H1 (cell line): ENCODE data around the gene RGS2. TPM values are rescaled to one million over a fixed set of nuclear protein-coding genes. Genes with fewer than 3 reads are reported as not detected.
A peak's percentile ranks its signal among the peaks of the same experiment; 100 is the strongest.

Experiments
- CTCF ChIA-PET: fragments of 300-600 bp; sonication (Branson Sonifier 250); formaldehyde crosslinking; loops from one replicate; lab custom pipeline; 2021; ENCODE audit not compliant: partially characterized antibody; lab: Charles Lee
- POLR2A ChIA-PET: fragments of 300-600 bp; sonication (Branson Sonifier 250); formaldehyde crosslinking; loops from one replicate; lab custom pipeline; 2021; ENCODE audit warnings: inconsistent platforms; ENCODE audit not compliant: partially characterized antibody; lab: Charles Lee
- DNase-seq, 2 experiments: peaks; one replicate each; pipeline versions ENCODE4 v3.0.0 to v3.0.0-alpha.2; 2010 to 2022; ENCODE audit warnings: low spot score in 2 of 2, low read depth in 1 of 2, mixed read lengths in 1 of 2
- FAIRE-seq: peaks from 2 replicates; lab custom pipeline; 2011; peaks lifted over from hg19 to GRCh38; lab: Jason Lieb, UNC
- H2AFZ ChIP-seq: 2 replicates; pipeline ENCODE4 v1.8.1; 2012; ENCODE audit warnings: low read length, inconsistent platforms
- H2AK5ac ChIP-seq: 2 replicates; pipeline ENCODE4 v1.6.1; 2013; ENCODE audit warnings: low read depth, low read length
- H2BK120ac ChIP-seq: replicated peaks from 2 replicates; pipeline ENCODE3; 2013; ENCODE audit warnings: low read depth, low read length, inconsistent platforms
- H2BK12ac ChIP-seq: 2 replicates; pipeline ENCODE4 v1.6.1; 2013; ENCODE audit warnings: low read depth, low read length
- H2BK15ac ChIP-seq: 2 replicates; pipeline ENCODE4 v1.6.1; 2013; ENCODE audit warnings: low read length
- H2BK20ac ChIP-seq: 2 replicates; pipeline ENCODE4 v1.6.1; 2013; ENCODE audit warnings: low read length
- H2BK5ac ChIP-seq: 2 replicates; pipeline ENCODE4 v1.6.1; 2013; ENCODE audit warnings: low read depth, low read length
- H3K14ac ChIP-seq: 2 replicates; pipeline ENCODE4 v1.6.1; 2013; ENCODE audit warnings: inconsistent platforms; ENCODE audit not compliant: insufficient read length
- H3K18ac ChIP-seq: 2 replicates; pipeline ENCODE4 v1.6.1; 2013; ENCODE audit warnings: low read length; ENCODE audit errors: extremely low read depth
- H3K23ac ChIP-seq: 2 replicates; pipeline ENCODE4 v1.6.1; 2013; ENCODE audit warnings: inconsistent platforms; ENCODE audit not compliant: insufficient read length
- H3K23me2 ChIP-seq: 2 replicates; pipeline ENCODE4 v1.6.1; 2013; ENCODE audit warnings: low read depth, low read length
- H3K27ac ChIP-seq: 2 replicates; pipeline ENCODE4 v1.6.1; 2011; ENCODE audit warnings: low read depth, low read length, inconsistent platforms
- H3K27me3 ChIP-seq, 4 experiments: replicated peaks in 1 of 4; 1 replicate in 1 of 4; 2 replicates in 3 of 4; pipeline versions ENCODE4 v1.6.1 to v1.8.1; 2011 to 2013; ENCODE audit warnings: low read length in 3 of 4, mild to moderate bottlenecking in 3 of 4, inconsistent platforms in 2 of 4, mixed read lengths in 2 of 4, moderate library complexity in 1 of 4; ENCODE audit not compliant: control insufficient read depth in 3 of 4, insufficient read depth in 3 of 4; ENCODE audit errors: extremely low read depth in 1 of 4
- H3K36me3 ChIP-seq, 4 experiments: 2 replicates each; pipeline versions ENCODE4 v1.6.1 to v1.8.1; 2011 to 2013; ENCODE audit warnings: mild to moderate bottlenecking in 4 of 4, low read length in 3 of 4, moderate library complexity in 2 of 4, control low read depth in 1 of 4, inconsistent platforms in 1 of 4; ENCODE audit not compliant: insufficient read depth in 4 of 4, control insufficient read depth in 2 of 4
- H3K4ac ChIP-seq: replicated peaks from 2 replicates; pipeline ENCODE3; 2013; ENCODE audit warnings: low read length, low read depth, mixed read lengths, inconsistent platforms; ENCODE audit not compliant: insufficient read length
- H3K4me1 ChIP-seq, 4 experiments: replicated peaks in 1 of 4; 1 replicate in 1 of 4; 2 replicates in 3 of 4; pipeline versions ENCODE4 v1.6.1 to v1.8.1; 2011 to 2013; ENCODE audit warnings: low read length in 3 of 4, inconsistent platforms in 2 of 4, mixed read lengths in 1 of 4; ENCODE audit not compliant: insufficient read depth in 4 of 4, control insufficient read depth in 3 of 4
- H3K4me2 ChIP-seq, 2 experiments: 2 replicates each; pipeline versions ENCODE4 v1.6.1 to v1.8.1; 2011 to 2013; ENCODE audit warnings: low read depth in 2 of 2, low read length in 2 of 2, control low read depth in 1 of 2, inconsistent platforms in 1 of 2, mild to moderate bottlenecking in 1 of 2; ENCODE audit not compliant: insufficient read depth in 1 of 2
- H3K4me3 ChIP-seq, 4 experiments: fragments of 200-600, 300-600 bp in 1 of 4; sonication (generic), shearing (Covaris generic), sonication (Bioruptor Twin) in 1 of 4; 2 replicates each; pipeline versions ENCODE4 v1.5.1 to v1.8.1; 2011 to 2016; ENCODE audit warnings: low read length in 4 of 4, low read depth in 3 of 4, control low read depth in 2 of 4, inconsistent platforms in 2 of 4, mild to moderate bottlenecking in 2 of 4, mixed read lengths in 1 of 4, moderate library complexity in 1 of 4; ENCODE audit not compliant: insufficient read depth in 2 of 4; ENCODE audit errors: extremely low read depth in 1 of 4
- H3K56ac ChIP-seq: replicated peaks from 2 replicates; pipeline ENCODE3; 2013; ENCODE audit warnings: low read depth, mild to moderate bottlenecking, mixed read lengths, low read length, inconsistent platforms; ENCODE audit not compliant: insufficient read length
- H3K79me1 ChIP-seq: 2 replicates; pipeline ENCODE4 v1.6.1; 2013; ENCODE audit warnings: low read depth, low read length, control low read depth
- H3K79me2 ChIP-seq, 2 experiments: 2 replicates each; pipeline versions ENCODE4 v1.6.1 to v1.8.1; 2012 to 2013; ENCODE audit warnings: low read length in 2 of 2, mild to moderate bottlenecking in 2 of 2, inconsistent platforms in 1 of 2; ENCODE audit not compliant: insufficient read depth in 2 of 2, control insufficient read depth in 1 of 2
- H3K9ac ChIP-seq, 4 experiments: replicated peaks in 1 of 4; 1 replicate in 1 of 4; 2 replicates in 3 of 4; pipeline versions ENCODE4 v1.6.1 to v1.8.1; 2011 to 2013; ENCODE audit warnings: low read depth in 3 of 4, low read length in 3 of 4, control low read depth in 2 of 4, mild to moderate bottlenecking in 2 of 4, moderate library complexity in 2 of 4, inconsistent platforms in 1 of 4; ENCODE audit errors: extremely low read depth in 1 of 4
- H3K9me3 ChIP-seq, 2 experiments: 2 replicates each; pipeline versions ENCODE4 v1.6.1 to v1.8.1; 2012 to 2013; ENCODE audit warnings: mild to moderate bottlenecking in 2 of 2, moderate library complexity in 2 of 2, control low read depth in 1 of 2, inconsistent platforms in 1 of 2, low read depth in 1 of 2, low read length in 1 of 2, mixed read lengths in 1 of 2; ENCODE audit not compliant: insufficient read depth in 2 of 2
- H4K20me1 ChIP-seq, 2 experiments: replicated peaks in 1 of 2; 2 replicates each; pipeline versions ENCODE3 to v1.8.1; 2011 to 2013; ENCODE audit warnings: inconsistent platforms in 2 of 2, low read length in 2 of 2, mild to moderate bottlenecking in 1 of 2; ENCODE audit not compliant: insufficient read depth in 2 of 2, control insufficient read depth in 1 of 2
- H4K5ac ChIP-seq: 2 replicates; pipeline ENCODE4 v1.6.1; 2013; ENCODE audit warnings: low read length, low read depth, mixed read lengths, inconsistent platforms; ENCODE audit not compliant: insufficient read length
- H4K8ac ChIP-seq: 2 replicates; pipeline ENCODE4 v1.8.0; 2013; ENCODE audit warnings: mild to moderate bottlenecking, moderate library complexity, low read length, inconsistent platforms; ENCODE audit not compliant: insufficient read depth; ENCODE audit errors: extremely low read depth
- H4K91ac ChIP-seq: replicated peaks from 2 replicates; pipeline ENCODE3; 2013; ENCODE audit warnings: low read length, mixed read lengths, inconsistent platforms; ENCODE audit not compliant: insufficient read length
- BRCA1 ChIP-seq: IDR thresholded peaks from 2 replicates; pipeline ENCODE4 v1.6.1; 2012; ENCODE audit warnings: low read depth, low read length, improper control_type of control experiment
- MAFK ChIP-seq: IDR thresholded peaks from 2 replicates; pipeline ENCODE4 v1.6.1; 2012; ENCODE audit warnings: low read depth, mild to moderate bottlenecking, improper control_type of control experiment, low read length
- RAD21 ChIP-seq, 2 experiments: IDR thresholded peaks in 1 of 2; conservative IDR thresholded peaks in 1 of 2; 2 replicates each; pipeline ENCODE4 v1.6.1; 2011; ENCODE audit warnings: low read depth in 2 of 2, low read length in 2 of 2, improper control_type of control experiment in 1 of 2, inconsistent platforms in 1 of 2, mild to moderate bottlenecking in 1 of 2, moderate library complexity in 1 of 2
- RXRA ChIP-seq: IDR thresholded peaks from 2 replicates; pipeline ENCODE4 v1.6.1; 2011; ENCODE audit warnings: low read depth, mild to moderate bottlenecking, low read length, moderate library complexity; ENCODE audit not compliant: insufficient read depth
- TCF12 ChIP-seq: IDR thresholded peaks from 2 replicates; pipeline ENCODE4 v1.6.1; 2011; ENCODE audit warnings: low read depth, mild to moderate bottlenecking, low read length
- ZNF274 ChIP-seq: IDR thresholded peaks from 2 replicates; pipeline ENCODE4 v1.7.0; 2012; ENCODE audit warnings: low read length, borderline replicate concordance; ENCODE audit errors: extremely low read depth
- WGBS, 2 experiments: shearing (Covaris generic) in 1 of 2; methylation state at CpG; one replicate each; pipeline versions ENCODE4 v1.1.6 to v1.1.7; 2013 to 2015; ENCODE audit warnings: low lambda C conversion rate in 2 of 2, mixed read lengths in 2 of 2, inconsistent platforms in 1 of 2, low coverage in 1 of 2, missing lambda C conversion rate in 1 of 2; ENCODE audit not compliant: insufficient replicate concordance in 2 of 2, insufficient coverage in 1 of 2, insufficient read length in 1 of 2; ENCODE audit errors: extremely low coverage in 1 of 2, missing lambda C conversion rate in 1 of 2; 5-methylcytosine and 5-hydroxymethylcytosine counted together
- polyA plus RNA-seq, 7 experiments: library from polyadenylated mRNA; depleted of rRNA in 3 of 7; stranded (reverse) in 5 of 7; unstranded in 2 of 7; fragments of >200 nt in 5 of 7; fragments of 200-250 nt in 2 of 7; gene quantifications; 1 replicate in 5 of 7; 2 replicates in 1 of 7; 4 replicates in 1 of 7; pipeline versions ENCODE4 v1.2.1 to v1.2.3, GENCODE V29; 2011 to 2013; ENCODE audit warnings: missing spikeins in 2 of 7, mixed read lengths in 2 of 7
- total RNA-seq: library from RNA; stranded (reverse); fragmentation: NEBNext Ultra II Directional; extraction: Animal tissue kit (Norgen Biotek cat#: 25700); gene quantifications from 2 replicates; pipeline ENCODE4 v1.2.1, GENCODE V29; 2021
- TF ChIP-seq, protein P1 (sequence below), 3 experiments: IDR thresholded peaks; 1 replicate in 2 of 3; 2 replicates in 1 of 3; pipeline versions ENCODE4 v1.5.1 to v1.6.1; 2011; ENCODE audit warnings: low read length in 3 of 3, mild to moderate bottlenecking in 3 of 3, inconsistent platforms in 2 of 3, low read depth in 1 of 3, moderate library complexity in 1 of 3; ENCODE audit not compliant: insufficient read depth in 1 of 3; ENCODE audit errors: control extremely low read depth in 1 of 3

The RGS2 gene
- total and polyA plus RNA-seq, 2 of the 8 experiments (the other 6 are each of a cell fraction or from before 2014, with no cell fraction given), result 9.1 to 17.0 TPM

GRCh38 chr1:192766876-192767275 lies 42.0 kb upstream of the RGS2 start:
- no peak overlapping the region for H2BK20ac ChIP-seq
- no peak overlapping the region for H3K18ac ChIP-seq
- no peaks in the 10 kb centered on the region for H3K4me1 ChIP-seq
- no peaks in the 10 kb centered on the region; the same call in 1 of the 2 replicates for H3K23me2 ChIP-seq
- H2AK5ac ChIP-seq, result no peak overlapping the region
- 77% methylated on average over 3 of the region's 3 CpGs; no CpG with 5 or more reads in 1 of the 2 experiments for WGBS, 2 experiments
- H2BK12ac ChIP-seq, result no peak overlapping the region
- no peak overlapping the region for H2BK120ac ChIP-seq
- H3K56ac ChIP-seq, result no peak overlapping the region
- no peak overlapping the region for H2BK15ac ChIP-seq
- H3K27ac ChIP-seq, result no peak overlapping the region
- no peak overlapping the region for H3K14ac ChIP-seq
- H3K9ac ChIP-seq, result no peak overlapping the region
- ChIA-PET POLR2A (no interaction called here), CTCF (interaction anchor here (0.7 to 1.8 kb wide), 11 partner anchors 10 to 292 kb away, joined by 3 to 8 read pairs (median 3); no protein-coding TSS in a partner anchor)
- H3K79me2 ChIP-seq, result no peaks in the 10 kb centered on the region
- H3K4me2 ChIP-seq, result no peak overlapping the region
- H4K20me1 ChIP-seq, result no peaks in the 10 kb centered on the region
- FAIRE-seq (no peak), DNase-seq (no peak)
- H4K8ac ChIP-seq, result no peak overlapping the region
- H2AFZ ChIP-seq, result peak overlapping the region; percentile 28; the same call in 1 of the 2 replicates
- H3K23ac ChIP-seq, result no peak overlapping the region
- no peaks in the 10 kb centered on the region for H3K27me3 ChIP-seq
- H3K4ac ChIP-seq, result no peak overlapping the region
- no peaks in the 10 kb centered on the region for H3K79me1 ChIP-seq
- TF ChIP-seq ZNF274 (no peak), MAFK (no peak), RAD21 (IDR thresholded peaks at IDR 0.05 in 1 of 2, conservative IDR thresholded peaks at IDR 0.05 in 1 of 2; ENCODE audit: low read depth in 2 of 2, low read length in 2 of 2) (peak; percentile 29 to 34; a peak in 3 of 4 replicates), BRCA1 (no peak), RXRA (no peak), TCF12 (no peak)
- TF ChIP-seq, protein P1, sequence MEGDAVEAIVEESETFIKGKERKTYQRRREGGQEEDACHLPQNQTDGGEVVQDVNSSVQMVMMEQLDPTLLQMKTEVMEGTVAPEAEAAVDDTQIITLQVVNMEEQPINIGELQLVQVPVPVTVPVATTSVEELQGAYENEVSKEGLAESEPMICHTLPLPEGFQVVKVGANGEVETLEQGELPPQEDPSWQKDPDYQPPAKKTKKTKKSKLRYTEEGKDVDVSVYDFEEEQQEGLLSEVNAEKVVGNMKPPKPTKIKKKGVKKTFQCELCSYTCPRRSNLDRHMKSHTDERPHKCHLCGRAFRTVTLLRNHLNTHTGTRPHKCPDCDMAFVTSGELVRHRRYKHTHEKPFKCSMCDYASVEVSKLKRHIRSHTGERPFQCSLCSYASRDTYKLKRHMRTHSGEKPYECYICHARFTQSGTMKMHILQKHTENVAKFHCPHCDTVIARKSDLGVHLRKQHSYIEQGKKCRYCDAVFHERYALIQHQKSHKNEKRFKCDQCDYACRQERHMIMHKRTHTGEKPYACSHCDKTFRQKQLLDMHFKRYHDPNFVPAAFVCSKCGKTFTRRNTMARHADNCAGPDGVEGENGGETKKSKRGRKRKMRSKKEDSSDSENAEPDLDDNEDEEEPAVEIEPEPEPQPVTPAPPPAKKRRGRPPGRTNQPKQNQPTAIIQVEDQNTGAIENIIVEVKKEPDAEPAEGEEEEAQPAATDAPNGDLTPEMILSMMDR (IDR thresholded peaks at IDR 0.05; ENCODE audit: control extremely low read depth in 1 of 3, insufficient read depth in 1 of 3, low read depth in 1 of 3, low read length in 3 of 3), result peak; percentile 17 to 50 (median 32); a peak in 3 of 4 replicates
- H4K91ac ChIP-seq, result no peak overlapping the region
- H3K36me3 ChIP-seq, result no peaks in the 10 kb centered on the region
- H3K9me3 ChIP-seq, result no peaks in the 10 kb centered on the region
- H2BK5ac ChIP-seq, result no peak overlapping the region
- H3K4me3 ChIP-seq, result no peak overlapping the region
- no peak overlapping the region for H4K5ac ChIP-seq
